LHCN-M2 (cell line): ENCODE measurements around the gene EIF2B2. TPM values are rescaled to one million over a fixed set of nuclear protein-coding genes. Genes with fewer than 3 reads are reported as not detected.

Experiments
- DNase-seq: peaks from one replicate; pipeline ENCODE4 v3.0.0-alpha.2; 2012; ENCODE audit warnings: low read depth
- total RNA-seq: library from RNA; depleted of rRNA; stranded (reverse); fragments of >200 nt; gene quantifications from 2 replicates; pipeline ENCODE4 v1.2.3, GENCODE V29; 2014; rRNA removed

The EIF2B2 gene
- total RNA-seq, 1 experiment from 2014 or later, result 88.7 TPM

- DNase-seq, result no peak
Measured at GRCh38 chr14:75042035-75042434, 39.3 kb downstream of the EIF2B2 start.

- peak; percentile 76 for DNase-seq
Measured at GRCh38 chr14:75044322-75044721, 41.6 kb downstream of the EIF2B2 start.

- DNase-seq, result no peak
Measured at GRCh38 chr14:75044752-75045151, 42.0 kb downstream of the EIF2B2 start.

- no peak for DNase-seq
Measured at GRCh38 chr14:75046275-75046674, 43.6 kb downstream of the EIF2B2 start.

GRCh38 chr14:75046899-75047298 lies 44.2 kb downstream of the EIF2B2 start:
- peak; percentile 55 for DNase-seq

- no peak for DNase-seq
Measured at GRCh38 chr14:75047506-75047905, 44.8 kb downstream of the EIF2B2 start.

GRCh38 chr14:75048101-75048500 lies 45.4 kb downstream of the EIF2B2 start:
- no peak for DNase-seq

GRCh38 chr14:75049136-75049535 lies 46.4 kb downstream of the EIF2B2 start:
- DNase-seq, result no peak

- peak; percentile 36 for DNase-seq
Measured at GRCh38 chr14:75049731-75050201, 47.0 kb downstream of the EIF2B2 start.

GRCh38 chr14:75050852-75051555 lies 48.3 kb downstream of the EIF2B2 start, which contains the start of gene MLH3:
Gene MLH3, minus strand, starts transcription at chr14:75051467. Its CDS starts 1,812 bp downstream, at chr14:75049655.
- peak; percentile 82 for DNase-seq

GRCh38 chr14:75051556-75051899 lies 48.8 kb downstream of the EIF2B2 start:
- no peak for DNase-seq

- DNase-seq, result no peak
Measured at GRCh38 chr14:75053396-75054291, 50.9 kb downstream of the EIF2B2 start.

GRCh38 chr14:75054421-75054820 lies 51.7 kb downstream of the EIF2B2 start:
- no peak for DNase-seq

GRCh38 chr14:75059642-75060041 lies 56.9 kb downstream of the EIF2B2 start:
- no peak for DNase-seq

- DNase-seq, result no peak
Measured at GRCh38 chr14:75060420-75060819, 57.7 kb downstream of the EIF2B2 start.

Other genes with a start within 250 kb of the EIF2B2 start
- gene YLPM1, start 239.6 kb upstream of the EIF2B2 start, total RNA-seq, result 26.8 and 29.1 TPM in 2 replicates
- gene PROX2, start 126.8 kb upstream of the EIF2B2 start, total RNA-seq, result not detected in 2 replicates
- gene DLST, start 121.0 kb upstream of the EIF2B2 start, total RNA-seq, result 66.7 and 71.6 TPM in 2 replicates
- gene RPS6KL1, start 79.7 kb upstream of the EIF2B2 start, total RNA-seq, result 0.80 and 1.9 TPM in 2 replicates
- gene PGF, start 47.3 kb upstream of the EIF2B2 start, total RNA-seq, result 82.3 and 181 TPM in 2 replicates
- gene MLH3, start 48.5 kb downstream of the EIF2B2 start, total RNA-seq, result 20.5 and 20.7 TPM in 2 replicates
- 20.5 and 25.5 TPM in 2 replicates for gene ACYP1, start 61.1 kb downstream of the EIF2B2 start, total RNA-seq
- gene ZC2HC1C, start 66.7 kb downstream of the EIF2B2 start, total RNA-seq, result 0.38 and 1.3 TPM in 2 replicates
- gene NEK9, start 124.1 kb downstream of the EIF2B2 start, total RNA-seq, result 37.9 and 38.7 TPM in 2 replicates
- gene TMED10, start 173.7 kb downstream of the EIF2B2 start, total RNA-seq, result 313 and 322 TPM in 2 replicates